HEK293 (cell line): Measurements from ENCODE around the gene MPPED1.

ENCODE experiments used
- CTCF ChIA-PET: fragments of 350-600 bp; formaldehyde crosslinking; extraction: SDS; loops from one replicate; lab custom pipeline; 2021; ENCODE audit warnings: antibody characterized with exemption; lab: Yijun Ruan, JAX
- POLR2A ChIA-PET: fragments of 300-600 bp; formaldehyde crosslinking; extraction: SDS; loops from one replicate; lab custom pipeline; 2020; ENCODE audit warnings: antibody characterized with exemption, inconsistent platforms; lab: Yijun Ruan, JAX
- H3K27ac ChIP-seq: fragments of 200-500 bp; sonication (Bioruptor generic); 2 replicates; pipeline ENCODE4 v1.5.1; 2014; ENCODE audit warnings: low read depth, low read length, control low read depth, inconsistent platforms; ENCODE audit errors: extremely low read depth
- H3K36me3 ChIP-seq, 2 experiments: fragments of 200-500 bp in 1 of 2; sonication (Bioruptor generic) in 1 of 2; 1 replicate in 1 of 2; 2 replicates in 1 of 2; pipeline ENCODE4 v1.5.1; 2014 to 2017; ENCODE audit warnings: inconsistent platforms in 2 of 2, low read length in 2 of 2; ENCODE audit not compliant: control insufficient read depth in 2 of 2, insufficient read depth in 1 of 2
- H3K4me1 ChIP-seq: fragments of 200-500 bp; sonication (Bioruptor generic); 2 replicates; pipeline ENCODE4 v1.5.1; 2014; ENCODE audit warnings: mild to moderate bottlenecking, low read length, inconsistent platforms; ENCODE audit not compliant: control insufficient read depth, insufficient read depth
- H3K4me3 ChIP-seq: 2 replicates; pipeline ENCODE4 v1.5.1; 2011; ENCODE audit warnings: low read depth, mild to moderate bottlenecking, control low read depth, low read length, moderate library complexity
- H3K9me3 ChIP-seq: fragments of 200-500 bp; sonication (Bioruptor generic); 2 replicates; pipeline ENCODE4 v1.5.1; 2014; ENCODE audit warnings: low read depth, low read length, inconsistent platforms; ENCODE audit not compliant: control insufficient read depth, insufficient read depth
- KLF8 ChIP-seq: fragments of 450-650 bp; formaldehyde crosslinking; IDR thresholded peaks from 2 replicates; pipeline ENCODE4 v1.5.1; 2016; ENCODE audit warnings: missing biosample characterization, missing genetic modification characterization
- PRDM1 ChIP-seq: fragments of 450-650 bp; formaldehyde crosslinking; IDR thresholded peaks from 2 replicates; pipeline ENCODE4; 2016; ENCODE audit warnings: missing biosample characterization, missing genetic modification characterization
- SCRT2 ChIP-seq: fragments of 450-650 bp; formaldehyde crosslinking; IDR thresholded peaks from 2 replicates; pipeline ENCODE4 v1.5.1; 2016; ENCODE audit warnings: missing biosample characterization, missing genetic modification characterization
- TRIM28 ChIP-seq: IDR thresholded peaks from 2 replicates; pipeline ENCODE4 v1.6.1; 2011; ENCODE audit warnings: low read length, control low read depth, borderline replicate concordance
- WT1 ChIP-seq: fragments of 450-650 bp; formaldehyde crosslinking; IDR thresholded peaks from 2 replicates; pipeline ENCODE4 v1.5.1; 2016; ENCODE audit warnings: missing biosample characterization, missing genetic modification characterization
- YY1 ChIP-seq: fragments of 450-650 bp; formaldehyde crosslinking; IDR thresholded peaks from 2 replicates; pipeline ENCODE4 v1.5.1; 2018; ENCODE audit warnings: missing biosample characterization, missing genetic modification characterization
- ZBTB20 ChIP-seq: fragments of 450-650 bp; formaldehyde crosslinking; IDR thresholded peaks from 2 replicates; pipeline ENCODE4 v1.5.1; 2016; ENCODE audit warnings: missing biosample characterization, missing genetic modification characterization
- ZIC2 ChIP-seq: fragments of 450-650 bp; formaldehyde crosslinking; IDR thresholded peaks from 2 replicates; pipeline ENCODE4 v1.5.1; 2016; ENCODE audit warnings: missing biosample characterization, missing genetic modification characterization
- ZNF133 ChIP-seq: fragments of 450-650 bp; formaldehyde crosslinking; IDR thresholded peaks from 2 replicates; pipeline ENCODE4 v1.5.1; 2016; ENCODE audit warnings: missing biosample characterization, missing genetic modification characterization
- ZNF140 ChIP-seq: fragments of 450-650 bp; formaldehyde crosslinking; IDR thresholded peaks from 2 replicates; pipeline ENCODE4 v1.5.1; 2016; ENCODE audit warnings: missing biosample characterization, missing genetic modification characterization
- ZNF169 ChIP-seq: fragments of 450-650 bp; formaldehyde crosslinking; IDR thresholded peaks from 2 replicates; pipeline ENCODE4 v1.5.1; 2016; ENCODE audit warnings: missing biosample characterization, missing genetic modification characterization
- ZNF24 ChIP-seq: fragments of 450-650 bp; formaldehyde crosslinking; IDR thresholded peaks from 2 replicates; pipeline ENCODE4 v1.5.1; 2016; ENCODE audit warnings: missing biosample characterization, missing genetic modification characterization
- ZNF274 ChIP-seq, 2 experiments: fragments of 200-500 bp in 1 of 2; fragments of 450-650 bp in 1 of 2; sonication (Bioruptor generic) in 1 of 2; formaldehyde crosslinking in 1 of 2; IDR thresholded peaks; 2 replicates each; pipeline versions ENCODE4 v1.5.1 to v1.6.1; 2014 to 2016; ENCODE audit warnings: borderline replicate concordance in 1 of 2, inconsistent platforms in 1 of 2, low read length in 1 of 2, missing biosample characterization in 1 of 2, missing genetic modification characterization in 1 of 2
- ZNF302 ChIP-seq: fragments of 450-650 bp; formaldehyde crosslinking; IDR thresholded peaks from 2 replicates; pipeline ENCODE4 v1.5.1; 2016; ENCODE audit warnings: missing biosample characterization, missing genetic modification characterization, low read depth
- ZNF350 ChIP-seq: fragments of 450-650 bp; formaldehyde crosslinking; IDR thresholded peaks from 2 replicates; pipeline ENCODE4 v1.5.0; 2017; ENCODE audit warnings: missing biosample characterization, mild to moderate bottlenecking, missing genetic modification characterization
- ZNF37A ChIP-seq: fragments of 450-650 bp; IDR thresholded peaks from 2 replicates; pipeline ENCODE4 v1.5.1; 2018; ENCODE audit warnings: missing biosample characterization, missing genetic modification characterization
- ZNF416 ChIP-seq: fragments of 450-650 bp; formaldehyde crosslinking; IDR thresholded peaks from 2 replicates; pipeline ENCODE4 v1.5.1; 2016; ENCODE audit warnings: missing biosample characterization, missing genetic modification characterization
- ZNF530 ChIP-seq: fragments of 450-650 bp; formaldehyde crosslinking; IDR thresholded peaks from 2 replicates; pipeline ENCODE4 v1.5.1; 2016; ENCODE audit warnings: low read depth, missing biosample characterization, missing genetic modification characterization
- ZNF658 ChIP-seq: fragments of 450-650 bp; formaldehyde crosslinking; IDR thresholded peaks from 2 replicates; pipeline ENCODE4; 2016; ENCODE audit warnings: missing biosample characterization, missing genetic modification characterization
- ZNF670 ChIP-seq: fragments of 450-650 bp; formaldehyde crosslinking; IDR thresholded peaks from 2 replicates; pipeline ENCODE4 v1.5.1; 2016; ENCODE audit warnings: missing biosample characterization, missing genetic modification characterization, low read depth
- ZNF677 ChIP-seq: fragments of 450-650 bp; IDR thresholded peaks from 2 replicates; pipeline ENCODE4 v1.5.0; 2018; ENCODE audit warnings: missing biosample characterization, mild to moderate bottlenecking, missing genetic modification characterization, moderate library complexity
- ZNF768 ChIP-seq: fragments of 450-650 bp; formaldehyde crosslinking; IDR thresholded peaks from 2 replicates; pipeline ENCODE4 v1.5.1; 2018; ENCODE audit warnings: missing biosample characterization, mild to moderate bottlenecking, missing genetic modification characterization
- TF ChIP-seq, protein P1 (sequence below): fragments of 450-650 bp; formaldehyde crosslinking; IDR thresholded peaks from 2 replicates; pipeline ENCODE4 v1.5.1; 2016; ENCODE audit warnings: missing biosample characterization, missing genetic modification characterization
- TF ChIP-seq, protein P2 (sequence below): IDR thresholded peaks from 2 replicates; pipeline ENCODE4 v1.6.1; 2011; ENCODE audit warnings: mild to moderate bottlenecking, low read depth, low read length, borderline replicate concordance
- TF ChIP-seq, protein P3 (sequence below): fragments of 450-650 bp; formaldehyde crosslinking; IDR thresholded peaks from 2 replicates; pipeline ENCODE4 v1.5.1; 2017; ENCODE audit warnings: missing biosample characterization, missing genetic modification characterization
- TF ChIP-seq, protein P4 (sequence below): fragments of 450-650 bp; formaldehyde crosslinking; IDR thresholded peaks from 2 replicates; pipeline ENCODE4 v1.5.1; 2016; ENCODE audit warnings: missing biosample characterization, missing genetic modification characterization, borderline replicate concordance
- TF ChIP-seq, protein P5 (sequence below): fragments of 450-650 bp; formaldehyde crosslinking; IDR thresholded peaks from 2 replicates; pipeline ENCODE4 v1.5.1; 2016; ENCODE audit warnings: missing biosample characterization, missing genetic modification characterization
- TF ChIP-seq, protein P6 (sequence below): fragments of 450-650 bp; formaldehyde crosslinking; IDR thresholded peaks from 2 replicates; pipeline ENCODE4 v1.5.1; 2016; ENCODE audit warnings: missing biosample characterization, missing genetic modification characterization

Gene MPPED1

DNA sequence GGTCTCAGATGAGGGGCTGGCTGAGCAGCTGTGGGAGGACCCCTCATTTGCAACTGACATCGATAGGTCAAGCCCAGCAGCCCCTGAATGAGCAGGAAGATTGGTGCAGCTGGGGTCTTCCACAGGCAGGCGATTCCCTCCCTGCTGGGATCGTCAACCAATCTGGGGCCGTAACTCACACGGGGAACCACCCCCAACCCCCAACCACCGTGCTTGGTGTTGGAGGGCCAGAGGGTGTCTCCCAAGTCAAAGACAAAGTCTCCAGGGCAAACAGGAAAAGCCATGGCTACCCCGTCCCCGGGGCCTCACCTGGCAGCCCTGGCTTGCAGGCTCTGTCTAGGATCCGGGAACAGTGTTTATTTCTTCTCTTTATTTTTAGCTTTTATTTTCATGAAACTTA lies 41.8 kb upstream of the MPPED1 start:
- ChIA-PET POLR2A (no interaction called here), CTCF (interaction anchor here (0.6 to 2.2 kb wide), 5 partner anchors 16 to 1382 kb away, joined by 3 to 13 read pairs (median 3); no protein-coding TSS in a partner anchor)
- Histone ChIP-seq H3K9me3 (no peaks in the 10 kb centered on the region), H3K4me3 (no peak overlapping the region), H3K4me1 (no peaks in the 10 kb centered on the region), H3K27ac (no peak overlapping the region)
- TF ChIP-seq ZNF140 (tag by site-specific recombination) (no peak), YY1 (tag by site-specific recombination) (no peak), ZBTB20 (tag by site-specific recombination) (no peak), ZNF24 (tag by site-specific recombination) (no peak), ZNF416 (tag by site-specific recombination) (no peak), ZNF658 (tag by site-specific recombination) (no peak), ZNF37A (tag by site-specific recombination) (no peak), PRDM1 (tag by site-specific recombination) (no peak), ZIC2 (tag by site-specific recombination) (no peak), ZNF530 (tag by site-specific recombination) (no peak), ZNF302 (tag by site-specific recombination) (no peak), ZNF677 (no peak), KLF8 (tag by site-specific recombination) (no peak), TRIM28 (no peak), ZNF350 (tag by site-specific recombination) (no peak), ZNF768 (tag by site-specific recombination) (no peak)
- TF ChIP-seq, protein P1, sequence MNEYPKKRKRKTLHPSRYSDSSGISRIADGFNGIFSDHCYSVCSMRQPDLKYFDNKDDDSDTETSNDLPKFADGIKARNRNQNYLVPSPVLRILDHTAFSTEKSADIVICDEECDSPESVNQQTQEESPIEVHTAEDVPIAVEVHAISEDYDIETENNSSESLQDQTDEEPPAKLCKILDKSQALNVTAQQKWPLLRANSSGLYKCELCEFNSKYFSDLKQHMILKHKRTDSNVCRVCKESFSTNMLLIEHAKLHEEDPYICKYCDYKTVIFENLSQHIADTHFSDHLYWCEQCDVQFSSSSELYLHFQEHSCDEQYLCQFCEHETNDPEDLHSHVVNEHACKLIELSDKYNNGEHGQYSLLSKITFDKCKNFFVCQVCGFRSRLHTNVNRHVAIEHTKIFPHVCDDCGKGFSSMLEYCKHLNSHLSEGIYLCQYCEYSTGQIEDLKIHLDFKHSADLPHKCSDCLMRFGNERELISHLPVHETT (tag by site-specific recombination) = no peak
- TF ChIP-seq, protein P2, sequence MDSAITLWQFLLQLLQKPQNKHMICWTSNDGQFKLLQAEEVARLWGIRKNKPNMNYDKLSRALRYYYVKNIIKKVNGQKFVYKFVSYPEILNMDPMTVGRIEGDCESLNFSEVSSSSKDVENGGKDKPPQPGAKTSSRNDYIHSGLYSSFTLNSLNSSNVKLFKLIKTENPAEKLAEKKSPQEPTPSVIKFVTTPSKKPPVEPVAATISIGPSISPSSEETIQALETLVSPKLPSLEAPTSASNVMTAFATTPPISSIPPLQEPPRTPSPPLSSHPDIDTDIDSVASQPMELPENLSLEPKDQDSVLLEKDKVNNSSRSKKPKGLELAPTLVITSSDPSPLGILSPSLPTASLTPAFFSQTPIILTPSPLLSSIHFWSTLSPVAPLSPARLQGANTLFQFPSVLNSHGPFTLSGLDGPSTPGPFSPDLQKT = no peak
- TF ChIP-seq, protein P3, sequence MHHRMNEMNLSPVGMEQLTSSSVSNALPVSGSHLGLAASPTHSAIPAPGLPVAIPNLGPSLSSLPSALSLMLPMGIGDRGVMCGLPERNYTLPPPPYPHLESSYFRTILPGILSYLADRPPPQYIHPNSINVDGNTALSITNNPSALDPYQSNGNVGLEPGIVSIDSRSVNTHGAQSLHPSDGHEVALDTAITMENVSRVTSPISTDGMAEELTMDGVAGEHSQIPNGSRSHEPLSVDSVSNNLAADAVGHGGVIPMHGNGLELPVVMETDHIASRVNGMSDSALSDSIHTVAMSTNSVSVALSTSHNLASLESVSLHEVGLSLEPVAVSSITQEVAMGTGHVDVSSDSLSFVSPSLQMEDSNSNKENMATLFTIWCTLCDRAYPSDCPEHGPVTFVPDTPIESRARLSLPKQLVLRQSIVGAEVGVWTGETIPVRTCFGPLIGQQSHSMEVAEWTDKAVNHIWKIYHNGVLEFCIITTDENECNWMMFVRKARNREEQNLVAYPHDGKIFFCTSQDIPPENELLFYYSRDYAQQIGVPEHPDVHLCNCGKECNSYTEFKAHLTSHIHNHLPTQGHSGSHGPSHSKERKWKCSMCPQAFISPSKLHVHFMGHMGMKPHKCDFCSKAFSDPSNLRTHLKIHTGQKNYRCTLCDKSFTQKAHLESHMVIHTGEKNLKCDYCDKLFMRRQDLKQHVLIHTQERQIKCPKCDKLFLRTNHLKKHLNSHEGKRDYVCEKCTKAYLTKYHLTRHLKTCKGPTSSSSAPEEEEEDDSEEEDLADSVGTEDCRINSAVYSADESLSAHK = no peak
- TF ChIP-seq, protein P4, sequence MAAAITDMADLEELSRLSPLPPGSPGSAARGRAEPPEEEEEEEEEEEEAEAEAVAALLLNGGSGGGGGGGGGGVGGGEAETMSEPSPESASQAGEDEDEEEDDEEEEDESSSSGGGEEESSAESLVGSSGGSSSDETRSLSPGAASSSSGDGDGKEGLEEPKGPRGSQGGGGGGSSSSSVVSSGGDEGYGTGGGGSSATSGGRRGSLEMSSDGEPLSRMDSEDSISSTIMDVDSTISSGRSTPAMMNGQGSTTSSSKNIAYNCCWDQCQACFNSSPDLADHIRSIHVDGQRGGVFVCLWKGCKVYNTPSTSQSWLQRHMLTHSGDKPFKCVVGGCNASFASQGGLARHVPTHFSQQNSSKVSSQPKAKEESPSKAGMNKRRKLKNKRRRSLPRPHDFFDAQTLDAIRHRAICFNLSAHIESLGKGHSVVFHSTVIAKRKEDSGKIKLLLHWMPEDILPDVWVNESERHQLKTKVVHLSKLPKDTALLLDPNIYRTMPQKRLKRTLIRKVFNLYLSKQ (tag by site-specific recombination) = no peak
- TF ChIP-seq, all 188 proteins: peak for 0
- no peaks in the 10 kb centered on the region for H3K36me3 ChIP-seq

DNA sequence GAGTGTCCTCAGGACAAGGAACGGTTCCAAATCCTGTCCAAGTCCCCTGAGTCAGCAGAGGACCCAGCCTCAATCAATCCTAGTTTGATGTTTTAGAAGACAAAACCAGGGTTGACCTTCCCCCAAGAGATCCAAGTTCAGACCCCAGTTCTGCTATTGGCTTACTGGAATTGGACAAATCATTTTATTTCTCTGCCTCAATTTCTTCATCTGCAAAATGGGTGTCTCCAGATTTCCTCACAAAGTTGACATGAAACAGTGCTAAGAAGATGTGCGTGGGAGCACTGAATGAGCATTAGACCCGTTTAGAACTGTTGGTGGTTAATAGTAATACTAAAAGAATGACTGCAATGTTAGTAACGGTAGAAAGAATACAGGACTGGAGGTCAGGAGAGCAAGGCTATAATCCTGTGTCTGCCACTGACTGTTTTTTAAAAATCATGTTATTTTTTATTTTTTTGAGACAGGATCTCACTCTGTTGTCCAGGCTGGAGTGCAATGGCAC lies 35.8 kb upstream of the MPPED1 start:
- Histone ChIP-seq H3K9me3 (no peaks in the 10 kb centered on the region), H3K4me3 (no peak overlapping the region), H3K4me1 (peaks cover 5% of the 10 kb centered on the region; the same call in 1 of the 2 replicates), H3K36me3 (no peaks in the 10 kb centered on the region), H3K27ac (no peak overlapping the region)
- ChIA-PET CTCF (interaction anchor here (1.9 to 2.9 kb wide), 2 partner anchors 30 kb away, joined by 9 to 16 read pairs; no protein-coding TSS in a partner anchor), POLR2A (no interaction called here)
- TF ChIP-seq ZNF670 (no peak), ZNF169 (no peak), ZNF274 (IDR thresholded peaks at IDR 0.05; ENCODE audit: low read length) (no peak), ZNF274 (tag by site-specific recombination; IDR thresholded peaks at IDR 0.05; ENCODE audit: borderline replicate concordance) (no peak), WT1 (tag by site-specific recombination) (no peak), ZNF133 (tag by site-specific recombination) (no peak), SCRT2 (no peak), ZNF768 (tag by site-specific recombination) (no peak)
- TF ChIP-seq, protein P5, sequence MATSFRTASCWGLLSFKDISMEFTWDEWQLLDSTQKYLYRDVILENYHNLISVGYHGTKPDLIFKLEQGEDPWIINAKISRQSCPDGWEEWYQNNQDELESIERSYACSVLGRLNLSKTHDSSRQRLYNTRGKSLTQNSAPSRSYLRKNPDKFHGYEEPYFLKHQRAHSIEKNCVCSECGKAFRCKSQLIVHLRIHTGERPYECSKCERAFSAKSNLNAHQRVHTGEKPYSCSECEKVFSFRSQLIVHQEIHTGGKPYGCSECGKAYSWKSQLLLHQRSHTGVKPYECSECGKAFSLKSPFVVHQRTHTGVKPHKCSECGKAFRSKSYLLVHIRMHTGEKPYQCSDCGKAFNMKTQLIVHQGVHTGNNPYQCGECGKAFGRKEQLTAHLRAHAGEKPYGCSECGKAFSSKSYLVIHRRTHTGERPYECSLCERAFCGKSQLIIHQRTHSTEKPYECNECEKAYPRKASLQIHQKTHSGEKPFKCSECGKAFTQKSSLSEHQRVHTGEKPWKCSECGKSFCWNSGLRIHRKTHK (tag by site-specific recombination) = no peak
- TF ChIP-seq, protein P6, sequence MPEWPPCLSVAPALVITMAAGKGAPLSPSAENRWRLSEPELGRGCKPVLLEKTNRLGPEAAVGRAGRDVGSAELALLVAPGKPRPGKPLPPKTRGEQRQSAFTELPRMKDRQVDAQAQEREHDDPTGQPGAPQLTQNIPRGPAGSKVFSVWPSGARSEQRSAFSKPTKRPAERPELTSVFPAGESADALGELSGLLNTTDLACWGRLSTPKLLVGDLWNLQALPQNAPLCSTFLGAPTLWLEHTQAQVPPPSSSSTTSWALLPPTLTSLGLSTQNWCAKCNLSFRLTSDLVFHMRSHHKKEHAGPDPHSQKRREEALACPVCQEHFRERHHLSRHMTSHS (tag by site-specific recombination) = no peak
